Body of pancreas (tissue), 4 donors: ENCODE results near the gene ADAMTS16.

ENCODE experiments used
- POLR2A ChIP-seq, 3 donors: fragments of 450-650 bp; IDR thresholded peaks; one replicate each; pipeline ENCODE4 v1.6.1; 2016; ENCODE audit warnings: antibody characterized with exemption in 3 of 3, mild to moderate bottlenecking in 2 of 3
- TF ChIP-seq, protein P1 (sequence below), 7 experiments: fragments of 450-650 bp in 4 of 7; fragments of 200-600 bp in 3 of 7; sonication (generic) in 3 of 7; IDR thresholded peaks; one replicate each; pipeline ENCODE4 v1.5.1; 2016 to 2019; ENCODE audit warnings: antibody characterized with exemption in 7 of 7

GRCh38 chr5:5335107-5335506 lies 195.0 kb downstream of the ADAMTS16 start:
- TF ChIP-seq, protein P1, sequence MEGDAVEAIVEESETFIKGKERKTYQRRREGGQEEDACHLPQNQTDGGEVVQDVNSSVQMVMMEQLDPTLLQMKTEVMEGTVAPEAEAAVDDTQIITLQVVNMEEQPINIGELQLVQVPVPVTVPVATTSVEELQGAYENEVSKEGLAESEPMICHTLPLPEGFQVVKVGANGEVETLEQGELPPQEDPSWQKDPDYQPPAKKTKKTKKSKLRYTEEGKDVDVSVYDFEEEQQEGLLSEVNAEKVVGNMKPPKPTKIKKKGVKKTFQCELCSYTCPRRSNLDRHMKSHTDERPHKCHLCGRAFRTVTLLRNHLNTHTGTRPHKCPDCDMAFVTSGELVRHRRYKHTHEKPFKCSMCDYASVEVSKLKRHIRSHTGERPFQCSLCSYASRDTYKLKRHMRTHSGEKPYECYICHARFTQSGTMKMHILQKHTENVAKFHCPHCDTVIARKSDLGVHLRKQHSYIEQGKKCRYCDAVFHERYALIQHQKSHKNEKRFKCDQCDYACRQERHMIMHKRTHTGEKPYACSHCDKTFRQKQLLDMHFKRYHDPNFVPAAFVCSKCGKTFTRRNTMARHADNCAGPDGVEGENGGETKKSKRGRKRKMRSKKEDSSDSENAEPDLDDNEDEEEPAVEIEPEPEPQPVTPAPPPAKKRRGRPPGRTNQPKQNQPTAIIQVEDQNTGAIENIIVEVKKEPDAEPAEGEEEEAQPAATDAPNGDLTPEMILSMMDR (IDR thresholded peaks at IDR 0.05): no peak
- no peak for TF ChIP-seq POLR2A (IDR thresholded peaks at IDR 0.05)
